Stimulated activated CD4-positive, alpha-beta T cell treated with anti-CD3 and anti-CD28 coated beads, Interleukin-2, amount 100 ng/mL, for 4 hours (primary cell): ENCODE measurements around the gene USH2A.

Experiments used
- DNase-seq: peaks from one replicate; pipeline ENCODE4 v3.0.0-alpha.2; 2020; ENCODE audit warnings: low read depth

The USH2A gene

DNA sequence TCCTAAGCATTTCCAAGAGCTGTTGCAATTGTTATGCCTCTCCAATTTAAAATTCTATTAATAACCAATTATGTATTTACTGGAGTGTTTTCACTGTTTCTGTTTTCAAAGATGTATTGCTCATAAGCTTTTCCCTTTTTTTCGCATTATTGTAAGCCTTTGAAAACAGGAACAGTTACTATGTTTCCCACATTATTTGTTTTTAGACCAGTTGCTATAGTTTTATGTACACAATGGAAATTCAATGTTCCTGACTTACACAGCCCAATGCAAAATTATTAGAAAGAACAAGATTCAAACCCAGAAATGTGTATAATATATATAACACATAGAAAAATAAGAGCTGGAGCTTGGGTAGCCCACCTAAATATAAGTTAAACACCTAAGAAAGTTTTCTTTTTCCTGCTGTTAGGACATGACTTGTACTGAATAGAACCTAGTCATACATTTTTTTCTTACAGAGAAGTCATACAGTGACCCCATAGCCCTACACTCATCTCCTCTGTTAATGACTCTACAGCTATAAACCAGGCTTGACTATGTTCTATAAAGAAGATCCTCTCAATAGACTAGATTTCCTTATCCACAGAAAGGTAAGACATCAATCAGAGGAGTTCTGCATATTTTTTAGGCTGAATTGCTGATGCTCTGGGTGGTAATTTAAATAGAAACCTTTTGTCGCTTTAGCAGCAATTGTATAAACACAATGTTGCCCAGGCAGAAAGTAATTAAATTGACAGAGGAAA, 299.6 kb downstream of the USH2A start:
- DNase-seq, result no peak

DNA sequence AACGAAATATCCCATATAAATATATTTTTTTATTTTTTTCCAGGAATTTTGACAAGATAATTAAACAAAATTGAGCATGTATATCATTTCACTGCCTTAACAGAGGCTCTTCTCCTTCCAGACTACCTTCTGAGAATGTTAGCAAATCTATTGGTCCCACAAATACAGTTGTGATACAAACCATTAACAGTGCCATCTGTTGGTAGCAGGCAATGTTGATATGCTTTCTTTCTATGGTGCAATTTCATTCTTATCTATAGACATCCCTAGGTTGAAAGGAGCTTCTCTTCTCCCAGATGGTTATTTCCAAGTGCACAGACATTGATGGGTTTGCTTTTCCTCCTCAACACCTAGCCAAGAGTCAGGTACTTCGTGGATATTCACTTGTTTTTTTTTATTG, 303.6 kb downstream of the USH2A start:
- DNase-seq, result no peak

DNA sequence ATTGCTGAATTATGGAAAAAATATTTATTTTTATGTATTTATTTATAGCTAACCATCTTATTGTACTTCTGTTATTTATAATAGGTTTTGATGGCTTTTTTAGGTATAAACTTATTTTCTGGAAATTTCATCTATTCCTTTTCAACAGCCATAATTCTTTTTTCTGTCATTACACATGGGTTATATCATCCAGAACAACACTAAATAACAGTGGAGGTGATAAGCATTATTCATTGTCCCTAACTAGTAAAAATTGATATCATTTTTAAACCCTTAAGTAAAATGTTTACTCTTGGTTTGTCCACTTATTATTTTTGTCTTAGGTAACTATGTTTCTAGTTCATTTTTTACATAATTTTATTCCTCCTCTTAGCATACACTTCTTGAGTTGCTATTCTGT, 309.1 kb downstream of the USH2A start:
- DNase-seq, result no peak

GRCh38 chr1:216113181-216113580, 310.1 kb downstream of the USH2A start:
- no peak for DNase-seq

DNA sequence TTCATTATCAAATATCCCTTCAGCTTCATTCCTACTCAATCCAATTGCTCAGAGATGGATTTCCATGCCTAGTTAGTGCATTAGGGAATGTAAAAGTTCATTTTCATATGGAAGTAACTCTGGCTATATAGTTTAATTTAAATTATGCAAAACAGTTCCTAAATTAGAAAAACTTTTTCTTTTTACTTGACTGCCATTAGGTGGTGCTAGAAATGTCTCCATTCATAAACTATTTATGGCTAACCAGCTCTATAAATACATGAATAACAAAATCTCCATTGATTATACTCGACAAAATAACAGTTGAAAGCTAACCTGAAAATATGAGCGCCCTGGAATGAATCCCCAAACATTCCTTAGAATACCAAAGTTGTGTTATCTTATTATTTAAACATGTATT, 311.4 kb downstream of the USH2A start:
- no peak for DNase-seq

- DNase-seq, result no peak
These were observed 327.8 kb downstream of the USH2A start for GRCh38 chr1:216095400-216095799.

- no peak for DNase-seq
These were observed 332.7 kb downstream of the USH2A start for GRCh38 chr1:216090556-216090955.

GRCh38 chr1:216086678-216087077, 336.6 kb downstream of the USH2A start:
- DNase-seq, result no peak

- DNase-seq, result no peak
These were observed 341.8 kb downstream of the USH2A start for GRCh38 chr1:216081445-216081844.

GRCh38 chr1:216076751-216077150, 346.5 kb downstream of the USH2A start:
- no peak for DNase-seq

DNA sequence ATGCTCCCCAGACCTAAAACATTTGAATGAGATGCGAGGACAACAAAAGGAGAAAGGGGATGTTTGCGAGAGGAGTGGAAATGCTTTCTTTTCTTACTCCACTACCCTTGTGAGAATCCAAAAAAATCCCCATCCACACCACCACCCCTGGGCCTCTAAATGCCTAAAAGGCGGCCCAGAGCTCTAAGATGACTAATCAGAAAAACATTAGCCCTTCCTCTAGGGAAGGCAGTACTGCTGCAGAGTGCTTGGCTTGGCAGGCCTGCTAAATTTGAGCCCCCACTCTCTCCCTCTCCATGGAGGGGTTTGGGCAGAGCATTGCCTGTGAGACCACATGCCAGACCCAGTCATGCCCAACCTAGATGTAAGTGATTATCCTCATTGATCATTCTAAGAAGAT, 347.9 kb downstream of the USH2A start:
- no peak for DNase-seq

DNA sequence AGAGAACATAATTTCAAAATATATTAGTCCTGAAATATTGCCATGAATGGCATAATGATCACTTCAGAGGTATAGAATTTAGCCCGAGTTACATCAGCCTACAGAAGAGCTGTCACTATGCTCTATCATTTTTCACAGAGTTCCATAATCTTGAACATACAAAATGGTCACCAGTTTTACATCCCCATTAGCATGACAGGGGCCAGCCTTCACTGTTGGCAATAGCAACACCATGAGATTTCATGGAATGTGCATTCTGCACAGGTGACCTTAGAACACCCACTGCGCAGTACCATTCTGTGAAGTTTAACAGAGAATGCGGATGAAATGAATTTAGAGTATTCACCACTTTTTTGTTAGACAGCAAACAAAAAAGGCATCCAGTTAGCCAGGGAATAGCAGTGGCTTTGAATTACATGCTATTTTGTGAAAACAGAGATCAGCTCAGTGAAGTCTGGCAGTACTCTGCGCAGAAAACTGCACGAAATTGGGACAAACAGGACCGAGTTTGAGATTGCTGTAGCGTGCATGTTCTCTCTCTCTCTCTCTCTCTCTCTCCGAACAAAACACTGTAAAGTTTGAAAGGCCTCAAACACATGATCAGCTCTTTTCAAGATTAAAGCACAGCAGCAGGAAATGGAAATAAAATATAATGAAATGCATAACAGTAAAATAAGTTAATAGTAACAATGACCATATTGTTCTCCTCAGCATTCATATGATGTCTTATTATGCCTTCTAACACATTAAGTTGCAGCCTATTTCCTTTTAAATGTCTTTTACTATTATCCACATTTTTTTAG, 349.3 kb downstream of the USH2A start:
- no peak for DNase-seq

- no peak for DNase-seq
These were observed 352.0 kb downstream of the USH2A start for GRCh38 chr1:216071262-216071661.

DNA sequence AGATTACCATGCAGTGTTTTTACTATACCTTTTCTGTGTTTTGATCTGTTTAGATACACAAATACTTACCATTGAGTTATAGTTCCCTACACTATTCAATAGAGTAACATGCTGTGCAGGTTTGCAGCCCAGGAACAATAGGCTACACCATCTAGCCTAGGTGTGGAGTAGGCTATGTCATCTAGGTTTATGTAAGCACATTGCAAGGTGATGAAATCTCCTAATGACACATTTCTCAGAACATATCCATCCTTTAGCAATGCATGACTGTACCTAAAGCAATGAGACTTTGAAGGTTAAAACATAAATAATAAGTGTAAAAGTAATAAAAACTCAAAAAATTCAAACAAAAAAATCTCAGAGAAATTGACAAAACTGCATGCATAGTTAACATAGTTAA, 358.6 kb downstream of the USH2A start:
- no peak for DNase-seq

- no peak for DNase-seq
These were observed 365.3 kb downstream of the USH2A start for GRCh38 chr1:216057947-216058346.

DNA sequence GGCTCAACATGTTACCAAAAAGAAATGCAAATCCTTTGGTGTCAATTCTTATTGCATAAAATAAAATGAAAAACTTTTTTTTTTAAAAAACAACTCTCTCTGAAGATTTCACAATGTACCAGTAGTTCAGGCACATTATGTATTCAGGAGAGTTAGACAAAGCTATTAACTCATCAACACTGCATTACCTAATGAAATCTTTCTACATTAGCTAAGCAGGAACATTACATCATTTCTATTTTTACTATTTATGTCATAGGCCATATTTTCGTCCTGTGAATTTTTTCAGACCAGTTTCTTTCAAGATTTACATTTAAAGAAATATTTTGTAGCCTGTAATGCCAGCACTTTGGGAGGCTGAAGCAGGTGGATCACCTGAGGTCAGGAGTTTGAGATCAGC, 366.2 kb downstream of the USH2A start:
- DNase-seq, result no peak

GRCh38 chr1:216055004-216055403, 368.2 kb downstream of the USH2A start:
- no peak for DNase-seq

- DNase-seq, result no peak
These were observed 368.6 kb downstream of the USH2A start for GRCh38 chr1:216054600-216054999.

DNA sequence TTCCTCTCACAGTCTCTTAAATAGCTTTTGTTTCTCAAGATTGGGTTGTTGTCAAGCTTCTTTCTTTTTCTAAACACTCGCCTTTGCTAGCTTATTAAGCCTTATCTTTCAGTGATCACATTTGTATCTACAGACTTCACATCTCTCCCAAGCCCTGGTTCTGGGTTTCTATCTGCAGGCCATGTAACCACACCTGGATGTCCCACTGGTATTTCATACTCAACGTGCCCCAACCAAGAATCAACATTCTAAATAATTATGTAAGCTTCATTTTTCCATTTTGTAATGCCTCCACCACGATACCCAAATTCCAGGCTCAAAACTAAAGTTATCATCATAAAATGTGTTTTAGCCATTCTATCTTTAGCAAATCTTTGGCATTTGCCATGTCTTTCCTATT, 372.2 kb downstream of the USH2A start:
- no peak for DNase-seq

GRCh38 chr1:216049741-216050430, 373.4 kb downstream of the USH2A start:
- no peak for DNase-seq

GRCh38 chr1:216047811-216048572, 375.3 kb downstream of the USH2A start:
- no peak for DNase-seq

GRCh38 chr1:216046336-216046735, 376.9 kb downstream of the USH2A start:
- DNase-seq, result no peak
